ENCODE data around the gene DAGLA.

- no peak for TF ChIP-seq CTCF (IDR thresholded peaks at IDR 0.05)
- TF ChIP-seq POLR2AphosphoS5 (IDR thresholded peaks at IDR 0.05), result no peak
These were observed 94.2 kb downstream of the DAGLA start for GRCh38 chr11:61774411-61774810.
